22Rv1 (cell line): ENCODE measurements around the gene SLC25A6.

Experiments used
- ZFX ChIP-seq: fragments of 450-650 bp; IDR thresholded peaks from 2 replicates; pipeline ENCODE4 v1.6.1; 2017; ENCODE audit warnings: antibody characterized with exemption, borderline replicate concordance
- TF ChIP-seq, protein P1 (sequence below): fragments of 450-650 bp; IDR thresholded peaks from 2 replicates; pipeline ENCODE4 v1.5.1; 2017; ENCODE audit warnings: mild to moderate bottlenecking

DNA sequence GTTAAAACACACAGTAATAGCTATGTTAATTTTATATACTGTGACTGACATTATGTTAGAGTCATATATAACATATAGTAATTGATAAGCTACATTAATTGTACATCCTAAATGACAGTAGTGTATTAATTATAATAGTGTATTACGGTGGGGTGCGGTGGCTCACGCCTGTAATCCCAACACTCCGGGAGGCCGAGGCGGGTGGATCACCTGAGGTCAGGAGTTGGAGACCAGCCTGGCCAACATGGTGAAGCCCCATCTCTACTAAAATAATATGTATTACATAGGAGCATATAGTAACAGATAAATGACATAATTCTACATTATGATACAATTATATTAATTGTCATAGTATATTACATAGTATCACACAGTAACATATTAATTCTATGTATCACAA is 48.6 kb upstream of the SLC25A6 start:
- TF ChIP-seq, protein P1, sequence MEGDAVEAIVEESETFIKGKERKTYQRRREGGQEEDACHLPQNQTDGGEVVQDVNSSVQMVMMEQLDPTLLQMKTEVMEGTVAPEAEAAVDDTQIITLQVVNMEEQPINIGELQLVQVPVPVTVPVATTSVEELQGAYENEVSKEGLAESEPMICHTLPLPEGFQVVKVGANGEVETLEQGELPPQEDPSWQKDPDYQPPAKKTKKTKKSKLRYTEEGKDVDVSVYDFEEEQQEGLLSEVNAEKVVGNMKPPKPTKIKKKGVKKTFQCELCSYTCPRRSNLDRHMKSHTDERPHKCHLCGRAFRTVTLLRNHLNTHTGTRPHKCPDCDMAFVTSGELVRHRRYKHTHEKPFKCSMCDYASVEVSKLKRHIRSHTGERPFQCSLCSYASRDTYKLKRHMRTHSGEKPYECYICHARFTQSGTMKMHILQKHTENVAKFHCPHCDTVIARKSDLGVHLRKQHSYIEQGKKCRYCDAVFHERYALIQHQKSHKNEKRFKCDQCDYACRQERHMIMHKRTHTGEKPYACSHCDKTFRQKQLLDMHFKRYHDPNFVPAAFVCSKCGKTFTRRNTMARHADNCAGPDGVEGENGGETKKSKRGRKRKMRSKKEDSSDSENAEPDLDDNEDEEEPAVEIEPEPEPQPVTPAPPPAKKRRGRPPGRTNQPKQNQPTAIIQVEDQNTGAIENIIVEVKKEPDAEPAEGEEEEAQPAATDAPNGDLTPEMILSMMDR: no peak
- no peak for TF ChIP-seq ZFX
